GM12873 (cell line): Measurements from ENCODE around the gene PDE11A.

Source experiments
- TF ChIP-seq, protein P1 (sequence below): IDR thresholded peaks from 2 replicates; pipeline ENCODE4 v1.5.1; 2012; ENCODE audit warnings: low read depth, mild to moderate bottlenecking, moderate library complexity, low read length, control low read depth; ENCODE audit not compliant: insufficient read depth; ENCODE audit errors: missing control alignments

The PDE11A gene

DNA sequence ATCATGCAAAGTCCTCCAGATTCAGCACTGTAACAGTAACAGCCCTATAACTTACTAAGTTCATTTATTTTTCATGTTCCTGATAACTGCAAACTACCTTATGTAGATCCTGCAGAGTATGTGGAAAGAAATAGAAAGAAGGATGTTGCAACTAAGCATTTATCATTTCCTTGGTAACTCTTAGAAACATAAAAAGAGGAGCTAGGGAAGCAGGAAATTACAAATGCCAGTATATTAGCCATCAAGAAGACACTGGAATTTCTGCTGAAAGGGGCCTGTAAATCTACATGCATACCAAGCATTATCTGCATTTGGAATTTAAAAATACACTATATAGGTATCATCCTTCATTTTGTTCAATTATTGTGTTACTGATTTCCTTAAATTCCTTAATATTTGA, 66.8 kb downstream of the PDE11A start:
- TF ChIP-seq, protein P1, sequence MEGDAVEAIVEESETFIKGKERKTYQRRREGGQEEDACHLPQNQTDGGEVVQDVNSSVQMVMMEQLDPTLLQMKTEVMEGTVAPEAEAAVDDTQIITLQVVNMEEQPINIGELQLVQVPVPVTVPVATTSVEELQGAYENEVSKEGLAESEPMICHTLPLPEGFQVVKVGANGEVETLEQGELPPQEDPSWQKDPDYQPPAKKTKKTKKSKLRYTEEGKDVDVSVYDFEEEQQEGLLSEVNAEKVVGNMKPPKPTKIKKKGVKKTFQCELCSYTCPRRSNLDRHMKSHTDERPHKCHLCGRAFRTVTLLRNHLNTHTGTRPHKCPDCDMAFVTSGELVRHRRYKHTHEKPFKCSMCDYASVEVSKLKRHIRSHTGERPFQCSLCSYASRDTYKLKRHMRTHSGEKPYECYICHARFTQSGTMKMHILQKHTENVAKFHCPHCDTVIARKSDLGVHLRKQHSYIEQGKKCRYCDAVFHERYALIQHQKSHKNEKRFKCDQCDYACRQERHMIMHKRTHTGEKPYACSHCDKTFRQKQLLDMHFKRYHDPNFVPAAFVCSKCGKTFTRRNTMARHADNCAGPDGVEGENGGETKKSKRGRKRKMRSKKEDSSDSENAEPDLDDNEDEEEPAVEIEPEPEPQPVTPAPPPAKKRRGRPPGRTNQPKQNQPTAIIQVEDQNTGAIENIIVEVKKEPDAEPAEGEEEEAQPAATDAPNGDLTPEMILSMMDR: no peak

DNA sequence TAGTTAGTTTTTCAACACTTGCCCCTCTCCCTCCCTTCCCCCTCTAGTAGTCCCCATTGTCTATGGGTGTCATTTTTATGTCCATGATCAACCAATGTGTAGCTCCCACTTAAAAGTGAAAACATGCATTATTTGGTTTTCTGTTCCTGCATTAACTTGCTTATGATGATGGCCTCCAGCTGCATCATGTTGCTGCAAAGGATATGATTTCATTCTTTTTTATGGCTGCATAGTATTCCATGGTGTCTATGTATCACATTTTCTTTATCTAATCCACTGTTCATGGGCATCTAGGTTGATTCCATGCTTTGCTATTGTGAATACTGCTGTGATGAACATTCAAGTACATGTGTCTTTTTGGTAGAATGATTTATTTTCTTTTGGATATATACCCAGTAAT, 70.5 kb downstream of the PDE11A start:
- TF ChIP-seq, protein P1: no peak

DNA sequence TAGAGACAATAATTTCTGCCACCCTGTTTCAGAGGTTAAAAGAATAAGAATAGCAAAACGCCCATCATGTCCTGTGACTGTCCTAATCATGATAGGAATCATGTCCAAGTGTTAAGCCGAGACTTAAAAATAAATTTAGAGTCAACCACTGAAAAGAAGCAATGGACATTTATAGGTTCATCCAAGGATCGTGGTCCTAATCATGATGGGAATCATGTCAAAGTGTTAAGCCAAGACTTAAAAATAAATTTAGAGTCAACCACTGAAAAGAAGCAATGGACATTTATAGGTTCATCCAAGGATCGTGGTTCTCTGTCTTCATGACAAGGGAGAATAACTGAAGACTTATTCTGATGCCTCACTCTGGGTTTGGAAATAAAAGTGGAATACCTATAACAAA, 73.6 kb downstream of the PDE11A start:
- TF ChIP-seq, protein P1: no peak

DNA sequence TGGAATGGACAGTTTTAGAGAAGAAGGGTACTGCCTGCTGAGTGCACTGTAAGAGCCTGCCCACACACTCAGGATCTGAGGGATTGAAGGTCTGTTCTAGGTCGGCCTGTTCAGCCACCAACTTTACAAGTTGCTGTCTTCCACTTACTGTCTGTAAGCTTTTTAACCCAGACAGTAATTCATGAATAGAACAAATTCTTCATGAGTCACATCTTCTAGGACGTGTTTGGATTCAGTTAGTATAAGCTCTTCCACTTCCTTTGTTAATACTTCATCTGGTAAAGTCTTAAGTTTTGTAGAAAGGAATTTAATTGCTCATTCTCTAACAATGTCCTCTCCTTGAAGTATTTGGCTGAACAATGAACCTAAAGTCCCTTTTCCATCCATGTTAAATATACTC, 74.6 kb downstream of the PDE11A start:
- TF ChIP-seq, protein P1: no peak

DNA sequence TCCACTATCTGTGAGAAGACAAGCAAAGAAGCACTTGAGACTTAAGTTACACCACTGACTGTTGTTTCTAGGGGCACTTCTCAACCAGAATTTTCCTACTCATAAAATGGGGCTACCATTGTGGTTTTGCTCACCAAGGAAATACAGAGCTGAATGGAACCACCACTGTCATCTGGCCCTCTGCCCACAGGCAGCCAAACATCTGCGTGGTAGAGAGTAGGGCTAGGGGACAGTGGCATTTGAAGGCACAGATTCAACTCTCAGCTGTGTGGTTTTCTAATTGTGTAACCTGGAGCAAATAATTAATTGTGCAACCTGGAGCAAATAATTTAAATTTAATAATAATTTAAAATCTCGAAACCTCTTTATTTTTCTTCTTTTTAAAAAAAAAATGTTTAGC, 79.6 kb downstream of the PDE11A start:
- TF ChIP-seq, protein P1: no peak

DNA sequence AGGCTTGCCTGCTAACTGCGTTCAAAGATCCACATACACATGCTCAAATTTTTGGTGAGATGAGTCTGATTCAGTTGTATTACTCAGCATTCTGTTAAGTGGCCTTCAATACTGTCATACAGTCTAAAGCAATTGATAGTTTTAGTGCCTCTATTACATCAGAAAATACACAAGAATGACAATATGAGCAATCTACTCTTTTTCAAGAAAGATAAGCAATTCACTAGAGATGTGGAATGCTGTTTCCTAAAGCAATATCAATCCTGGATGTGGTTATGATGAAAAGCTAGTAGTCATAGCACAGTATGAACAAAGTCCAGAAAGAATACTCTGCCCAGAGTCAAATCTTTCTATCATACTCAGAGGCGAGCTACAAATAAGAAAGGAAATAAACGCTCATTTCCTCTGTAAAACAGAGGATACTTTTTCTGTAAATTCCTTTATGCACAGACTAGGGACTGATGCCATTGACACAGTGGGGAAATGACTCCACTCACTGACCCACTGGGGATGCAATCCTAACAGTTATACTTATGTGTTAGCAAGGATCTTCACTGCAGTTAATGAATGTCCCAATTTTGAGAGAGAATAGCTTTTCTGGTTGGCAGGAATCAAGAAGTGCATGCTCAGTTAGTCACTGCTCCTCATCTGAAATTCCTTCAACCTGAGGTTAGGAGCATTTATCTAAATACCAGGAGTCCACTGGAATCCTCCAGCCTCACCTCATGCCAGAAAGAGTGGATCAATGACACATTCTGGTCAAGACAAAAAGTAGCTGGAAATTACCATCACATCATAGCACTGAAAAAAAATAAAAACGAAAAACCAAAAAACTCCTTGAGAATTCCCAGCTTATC, 83.3 kb downstream of the PDE11A start:
- TF ChIP-seq, protein P1: no peak

DNA sequence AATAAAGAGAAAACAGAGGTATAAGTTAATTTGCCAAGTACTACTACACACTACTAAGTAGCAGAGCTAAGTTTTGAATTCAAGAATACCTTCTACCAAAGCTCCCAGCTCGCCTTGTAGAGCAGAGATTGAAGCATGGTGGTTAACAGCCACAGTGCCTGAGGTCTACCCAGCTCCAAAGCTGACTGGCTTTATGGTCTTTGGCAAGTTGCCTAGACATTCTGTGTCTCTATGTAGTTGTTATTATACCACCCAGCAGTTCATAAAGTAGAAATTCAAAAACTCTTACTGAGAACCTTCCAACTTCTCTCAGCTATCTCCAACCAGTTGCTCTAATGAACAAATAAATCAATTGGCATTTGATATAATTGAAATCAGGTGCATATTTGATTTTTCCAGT, 87.8 kb downstream of the PDE11A start:
- TF ChIP-seq, protein P1: no peak
